Spleen (tissue), 7 donors: ENCODE measurements around the gene ARID4B.

Experiments
- POLR2A ChIP-seq, 3 donors: fragments of 450-650 bp; IDR thresholded peaks; one replicate each; pipeline ENCODE4 v1.5.1; 2017; ENCODE audit warnings: antibody characterized with exemption in 3 of 3, mild to moderate bottlenecking in 1 of 3
- POLR2AphosphoS5 ChIP-seq, 3 donors: sonication (generic); formaldehyde crosslinking; IDR thresholded peaks; one replicate each; pipeline ENCODE4 v1.5.1; 2017; ENCODE audit warnings: antibody characterized with exemption in 3 of 3
- TF ChIP-seq, protein P1 (sequence below), 11 experiments: fragments of 200-600 bp in 7 of 11; fragments of 450-650 bp in 4 of 11; sonication (generic) in 4 of 11; IDR thresholded peaks in 8 of 11; conservative IDR thresholded peaks in 3 of 11; 1 replicate in 7 of 11; 2 replicates in 4 of 11; pipeline versions ENCODE4 v1.4.0 to v1.8.0; 2016 to 2021; ENCODE audit warnings: antibody characterized with exemption in 11 of 11, inconsistent platforms in 4 of 11, mild to moderate bottlenecking in 1 of 11
- donor health status: DM: no; HTN: no; CAD: no; lungs with moderate emphysema.
- donor health status: DM: no; HTN: no; CAD: no.
- donor health status: DM: no; HTN: no; CAD: no.

DNA sequence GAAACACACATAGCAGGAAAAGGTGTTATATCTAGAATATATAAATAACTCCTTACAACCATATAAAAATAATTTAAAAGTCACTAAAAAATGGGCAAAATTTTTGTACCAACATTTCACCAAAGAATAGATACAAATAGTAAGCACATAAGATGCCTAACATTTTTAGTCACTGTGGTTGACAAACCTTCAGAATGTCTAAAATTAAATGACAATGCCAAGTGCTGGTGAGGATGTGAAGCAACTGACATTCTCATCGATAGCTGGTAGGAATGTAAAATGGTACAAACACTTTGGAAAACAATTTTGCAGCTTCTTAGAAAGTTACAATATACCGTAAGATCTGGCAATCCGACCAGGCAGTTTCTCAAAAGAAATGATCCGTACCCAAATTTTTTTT is 185.0 kb downstream of the ARID4B start:
- TF ChIP-seq POLR2AphosphoS5 (IDR thresholded peaks at IDR 0.05) (no peak), POLR2A (IDR thresholded peaks at IDR 0.05) (no peak)
- TF ChIP-seq, protein P1, sequence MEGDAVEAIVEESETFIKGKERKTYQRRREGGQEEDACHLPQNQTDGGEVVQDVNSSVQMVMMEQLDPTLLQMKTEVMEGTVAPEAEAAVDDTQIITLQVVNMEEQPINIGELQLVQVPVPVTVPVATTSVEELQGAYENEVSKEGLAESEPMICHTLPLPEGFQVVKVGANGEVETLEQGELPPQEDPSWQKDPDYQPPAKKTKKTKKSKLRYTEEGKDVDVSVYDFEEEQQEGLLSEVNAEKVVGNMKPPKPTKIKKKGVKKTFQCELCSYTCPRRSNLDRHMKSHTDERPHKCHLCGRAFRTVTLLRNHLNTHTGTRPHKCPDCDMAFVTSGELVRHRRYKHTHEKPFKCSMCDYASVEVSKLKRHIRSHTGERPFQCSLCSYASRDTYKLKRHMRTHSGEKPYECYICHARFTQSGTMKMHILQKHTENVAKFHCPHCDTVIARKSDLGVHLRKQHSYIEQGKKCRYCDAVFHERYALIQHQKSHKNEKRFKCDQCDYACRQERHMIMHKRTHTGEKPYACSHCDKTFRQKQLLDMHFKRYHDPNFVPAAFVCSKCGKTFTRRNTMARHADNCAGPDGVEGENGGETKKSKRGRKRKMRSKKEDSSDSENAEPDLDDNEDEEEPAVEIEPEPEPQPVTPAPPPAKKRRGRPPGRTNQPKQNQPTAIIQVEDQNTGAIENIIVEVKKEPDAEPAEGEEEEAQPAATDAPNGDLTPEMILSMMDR (IDR thresholded peaks at IDR 0.05 in 8 of 11, conservative IDR thresholded peaks at IDR 0.05 in 3 of 11): no peak
